Smooth muscle cell of the umbilical artery (primary cell): Measurements from ENCODE around the gene KCNE3. TPM values are rescaled to one million over a fixed set of nuclear protein-coding genes. Genes with fewer than 3 reads are reported as not detected.

Source experiments
- total RNA-seq: library from RNA; depleted of rRNA; stranded (reverse); fragments of >200 nt; gene quantifications from 2 replicates; pipeline ENCODE4 v1.2.3, GENCODE V29; 2014

The KCNE3 gene, protein sequence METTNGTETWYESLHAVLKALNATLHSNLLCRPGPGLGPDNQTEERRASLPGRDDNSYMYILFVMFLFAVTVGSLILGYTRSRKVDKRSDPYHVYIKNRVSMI
- total RNA-seq, result 0.60 and 4.5 TPM in 2 replicates

GRCh38 chr11:74466916-74467885 lies at the start of gene KCNE3:
KCNE3 (minus strand) TSS chr11:74467549; CDS start chr11:74457563, 9,986 bp downstream.

GRCh38 chr11:74492974-74493790 lies 25.8 kb upstream of the KCNE3 start, which contains the start of gene LIPT2:
LIPT2 (minus strand) TSS chr11:74493724; CDS start chr11:74493703, 21 bp downstream.

Other genes starting within 250 kb of the KCNE3 start
- gene P4HA3, start 155.9 kb downstream of the KCNE3 start, total RNA-seq, result 116 and 240 TPM in 2 replicates
- 12.2 and 12.5 TPM in 2 replicates for gene PGM2L1, start 69.1 kb downstream of the KCNE3 start, total RNA-seq
- gene LIPT2, start 26.2 kb upstream of the KCNE3 start, total RNA-seq, result 1.4 and 3.3 TPM in 2 replicates
- gene POLD3, start 125.0 kb upstream of the KCNE3 start, total RNA-seq, result 7.4 and 10.2 TPM in 2 replicates